ENCODE results near the gene PDXK.

DNA sequence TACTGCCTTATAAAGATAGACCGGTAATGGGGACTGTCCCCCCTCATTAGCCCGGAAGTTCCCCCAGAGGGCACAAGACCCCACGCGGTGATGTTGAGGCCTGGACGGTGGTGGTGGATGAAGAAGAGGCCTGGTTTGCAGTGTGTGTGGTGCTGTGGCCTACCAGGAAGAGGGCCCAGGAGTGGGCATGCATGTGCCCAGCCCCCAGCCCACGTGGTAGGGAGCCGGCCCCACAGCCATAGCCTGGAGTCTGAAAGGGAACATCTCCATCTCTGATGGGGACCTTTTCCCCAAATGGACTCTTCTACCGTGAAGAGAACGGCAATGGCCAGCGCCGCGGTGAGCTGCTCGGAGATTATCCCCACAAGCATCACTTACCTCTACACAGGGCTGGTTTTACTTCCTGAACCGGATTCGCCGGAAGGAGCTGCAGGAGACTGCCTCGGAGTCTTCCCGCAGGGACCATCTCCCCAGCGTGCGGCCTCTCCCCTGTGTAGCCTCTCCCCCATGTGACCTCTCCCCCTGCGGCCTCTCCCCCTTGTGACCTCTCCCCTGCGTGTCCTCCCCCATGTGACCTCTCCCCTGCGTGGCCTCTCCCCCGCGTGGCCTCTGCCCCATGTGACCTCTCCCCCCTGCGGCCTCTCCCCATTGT, 91.0 kb downstream of the PDXK start:
- no peak for TF ChIP-seq EZH2 (IDR thresholded peaks at IDR 0.05; ENCODE audit: borderline replicate concordance, insufficient read depth, low read length, poor library complexity, severe bottlenecking)
- TF ChIP-seq, protein P1, sequence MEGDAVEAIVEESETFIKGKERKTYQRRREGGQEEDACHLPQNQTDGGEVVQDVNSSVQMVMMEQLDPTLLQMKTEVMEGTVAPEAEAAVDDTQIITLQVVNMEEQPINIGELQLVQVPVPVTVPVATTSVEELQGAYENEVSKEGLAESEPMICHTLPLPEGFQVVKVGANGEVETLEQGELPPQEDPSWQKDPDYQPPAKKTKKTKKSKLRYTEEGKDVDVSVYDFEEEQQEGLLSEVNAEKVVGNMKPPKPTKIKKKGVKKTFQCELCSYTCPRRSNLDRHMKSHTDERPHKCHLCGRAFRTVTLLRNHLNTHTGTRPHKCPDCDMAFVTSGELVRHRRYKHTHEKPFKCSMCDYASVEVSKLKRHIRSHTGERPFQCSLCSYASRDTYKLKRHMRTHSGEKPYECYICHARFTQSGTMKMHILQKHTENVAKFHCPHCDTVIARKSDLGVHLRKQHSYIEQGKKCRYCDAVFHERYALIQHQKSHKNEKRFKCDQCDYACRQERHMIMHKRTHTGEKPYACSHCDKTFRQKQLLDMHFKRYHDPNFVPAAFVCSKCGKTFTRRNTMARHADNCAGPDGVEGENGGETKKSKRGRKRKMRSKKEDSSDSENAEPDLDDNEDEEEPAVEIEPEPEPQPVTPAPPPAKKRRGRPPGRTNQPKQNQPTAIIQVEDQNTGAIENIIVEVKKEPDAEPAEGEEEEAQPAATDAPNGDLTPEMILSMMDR (IDR thresholded peaks at IDR 0.05; ENCODE audit: poor library complexity, severe bottlenecking) = no peak
- no peak for TF ChIP-seq TAF1 (IDR thresholded peaks at IDR 0.05; ENCODE audit: low read depth)
- TF ChIP-seq MXI1 (conservative IDR thresholded peaks at IDR 0.05; ENCODE audit: poor library complexity, severe bottlenecking) = no peak
- no peak for TF ChIP-seq POLR2AphosphoS5 (IDR thresholded peaks at IDR 0.05)
- TF ChIP-seq, protein P2, sequence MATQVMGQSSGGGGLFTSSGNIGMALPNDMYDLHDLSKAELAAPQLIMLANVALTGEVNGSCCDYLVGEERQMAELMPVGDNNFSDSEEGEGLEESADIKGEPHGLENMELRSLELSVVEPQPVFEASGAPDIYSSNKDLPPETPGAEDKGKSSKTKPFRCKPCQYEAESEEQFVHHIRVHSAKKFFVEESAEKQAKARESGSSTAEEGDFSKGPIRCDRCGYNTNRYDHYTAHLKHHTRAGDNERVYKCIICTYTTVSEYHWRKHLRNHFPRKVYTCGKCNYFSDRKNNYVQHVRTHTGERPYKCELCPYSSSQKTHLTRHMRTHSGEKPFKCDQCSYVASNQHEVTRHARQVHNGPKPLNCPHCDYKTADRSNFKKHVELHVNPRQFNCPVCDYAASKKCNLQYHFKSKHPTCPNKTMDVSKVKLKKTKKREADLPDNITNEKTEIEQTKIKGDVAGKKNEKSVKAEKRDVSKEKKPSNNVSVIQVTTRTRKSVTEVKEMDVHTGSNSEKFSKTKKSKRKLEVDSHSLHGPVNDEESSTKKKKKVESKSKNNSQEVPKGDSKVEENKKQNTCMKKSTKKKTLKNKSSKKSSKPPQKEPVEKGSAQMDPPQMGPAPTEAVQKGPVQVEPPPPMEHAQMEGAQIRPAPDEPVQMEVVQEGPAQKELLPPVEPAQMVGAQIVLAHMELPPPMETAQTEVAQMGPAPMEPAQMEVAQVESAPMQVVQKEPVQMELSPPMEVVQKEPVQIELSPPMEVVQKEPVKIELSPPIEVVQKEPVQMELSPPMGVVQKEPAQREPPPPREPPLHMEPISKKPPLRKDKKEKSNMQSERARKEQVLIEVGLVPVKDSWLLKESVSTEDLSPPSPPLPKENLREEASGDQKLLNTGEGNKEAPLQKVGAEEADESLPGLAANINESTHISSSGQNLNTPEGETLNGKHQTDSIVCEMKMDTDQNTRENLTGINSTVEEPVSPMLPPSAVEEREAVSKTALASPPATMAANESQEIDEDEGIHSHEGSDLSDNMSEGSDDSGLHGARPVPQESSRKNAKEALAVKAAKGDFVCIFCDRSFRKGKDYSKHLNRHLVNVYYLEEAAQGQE (IDR thresholded peaks at IDR 0.05; ENCODE audit: borderline replicate concordance) = no peak
